GM19328 (cell line): Measurements from ENCODE around the gene APOC1.
"Not testable (repeated sequence)": the region's sequence is repeated elsewhere in the genome, so short reads cannot be mapped to it uniquely, and the experiment has no call there.

Source experiments
- ATAC-seq: cut with Tn5 transposase; IDR thresholded peaks from one replicate; pipeline ENCODE4 v1.9.1; 2021; ENCODE audit warnings: mild to moderate bottlenecking, moderate library complexity; ENCODE audit not compliant: unreplicated experiment

Gene APOC1

DNA sequence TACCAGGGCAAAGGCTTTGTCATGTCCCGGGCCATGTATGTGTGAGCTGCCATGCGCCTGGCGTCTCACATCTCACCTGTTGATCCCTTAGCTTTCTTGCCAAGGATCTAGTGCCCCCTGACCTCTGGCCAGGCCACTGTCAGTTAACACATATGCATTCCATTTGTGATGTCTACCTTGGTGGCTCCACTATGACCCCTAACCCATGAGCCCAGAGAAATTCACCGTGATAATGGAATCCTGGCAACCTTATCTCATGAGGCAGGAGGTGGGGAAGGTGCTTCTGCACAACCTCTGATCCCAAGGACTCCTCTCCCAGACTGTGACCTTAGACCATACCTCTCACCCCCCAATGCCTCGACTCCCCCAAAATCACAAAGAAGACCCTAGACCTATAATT is 26.1 kb upstream of the APOC1 start:
- not testable (repeated sequence) for ATAC-seq

GRCh38 chr19:44889830-44890365 is 24.5 kb upstream of the APOC1 start:
- no peak for ATAC-seq

- peak; percentile 79 for ATAC-seq
These were observed 23.9 kb upstream of the APOC1 start for GRCh38 chr19:44890366-44891015.

GRCh38 chr19:44891016-44891882 is 23.2 kb upstream of the APOC1 start, which contains the start of gene TOMM40:
Gene TOMM40 (plus strand): TSS chr19:44891254. CDS start chr19:44891416, 162 bp downstream.
- no peak for ATAC-seq

- no peak for ATAC-seq
These were observed 21.5 kb upstream of the APOC1 start for GRCh38 chr19:44892932-44893331.

DNA sequence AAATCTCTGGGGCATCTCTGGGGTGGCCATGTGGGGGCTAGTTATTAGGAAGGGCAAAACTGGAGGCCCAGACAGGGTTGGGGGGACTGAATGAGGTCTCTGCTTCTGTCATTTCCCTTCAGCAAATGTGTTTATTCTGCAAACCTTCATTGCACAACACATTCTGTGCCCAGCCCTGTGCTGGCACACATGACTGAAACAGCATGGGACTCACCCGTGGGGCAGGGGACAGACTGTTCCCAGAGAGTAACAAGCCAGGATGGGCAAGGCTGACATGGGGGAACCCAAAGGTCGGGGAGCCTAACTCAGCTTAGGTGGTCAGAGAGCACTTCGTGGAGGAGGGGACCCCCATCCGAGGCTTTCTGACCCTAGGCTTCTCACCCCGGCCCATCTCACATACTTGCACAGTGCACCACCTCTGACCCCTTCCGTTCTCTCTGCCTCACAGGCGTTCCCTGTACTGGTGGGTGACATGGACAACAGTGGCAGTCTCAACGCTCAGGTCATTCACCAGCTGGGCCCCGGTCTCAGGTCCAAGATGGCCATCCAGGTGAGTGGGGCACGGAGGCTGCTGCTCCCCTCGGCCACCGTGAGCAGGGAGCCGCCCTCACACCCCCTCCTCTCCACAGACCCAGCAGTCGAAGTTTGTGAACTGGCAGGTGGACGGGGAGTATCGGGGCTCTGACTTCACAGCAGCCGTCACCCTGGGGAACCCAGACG is 20.9 kb upstream of the APOC1 start:
- no peak for ATAC-seq

GRCh38 chr19:44894052-44894400 is 20.4 kb upstream of the APOC1 start:
- no peak for ATAC-seq

DNA sequence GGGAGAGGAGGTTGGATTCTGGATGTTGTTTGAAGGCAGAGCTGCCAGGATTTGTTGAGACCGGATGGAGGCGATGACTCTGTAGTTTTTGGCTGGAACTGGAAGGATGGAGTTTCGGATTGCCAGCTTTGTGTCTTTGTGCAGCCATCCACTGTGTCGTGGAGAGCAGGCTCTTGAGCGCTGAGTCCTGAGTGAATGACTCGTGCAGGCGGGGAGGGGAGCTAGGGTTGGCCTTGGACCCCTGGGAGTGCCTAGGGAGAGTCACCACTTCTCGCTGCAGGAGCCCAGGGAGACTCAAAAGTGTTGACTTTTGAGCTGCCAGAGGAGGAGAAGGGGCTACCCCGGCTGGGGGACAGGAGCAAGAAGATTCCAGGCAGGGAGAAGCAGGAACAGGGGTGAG is 19.5 kb upstream of the APOC1 start:
- no peak for ATAC-seq

GRCh38 chr19:44897835-44898234 is 16.6 kb upstream of the APOC1 start:
- ATAC-seq: no peak

- no peak for ATAC-seq
These were observed 13.8 kb upstream of the APOC1 start for GRCh38 chr19:44900328-44901244.

DNA sequence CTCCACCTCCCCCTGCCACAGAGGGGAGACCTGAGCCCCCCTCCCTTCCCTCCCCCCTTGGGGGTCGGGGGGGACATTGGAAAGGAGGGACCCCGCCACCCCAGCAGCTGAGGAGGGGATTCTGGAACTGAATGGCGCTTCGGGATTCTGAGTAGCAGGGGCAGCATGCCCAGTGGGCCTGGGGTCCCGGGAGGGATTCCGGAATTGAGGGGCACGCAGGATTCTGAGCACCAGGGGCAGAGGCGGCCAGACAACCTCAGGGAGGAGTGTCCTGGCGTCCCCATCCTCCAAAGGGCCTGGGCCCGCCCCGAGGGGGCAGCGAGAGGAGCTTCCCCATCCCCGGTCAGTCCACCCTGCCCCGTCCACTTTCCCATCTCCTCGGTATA is 11.2 kb upstream of the APOC1 start:
- ATAC-seq: no peak

GRCh38 chr19:44903602-44904425 is 10.6 kb upstream of the APOC1 start:
- no peak for ATAC-seq

GRCh38 chr19:44904426-44904994 is 9.9 kb upstream of the APOC1 start:
- no peak for ATAC-seq

DNA sequence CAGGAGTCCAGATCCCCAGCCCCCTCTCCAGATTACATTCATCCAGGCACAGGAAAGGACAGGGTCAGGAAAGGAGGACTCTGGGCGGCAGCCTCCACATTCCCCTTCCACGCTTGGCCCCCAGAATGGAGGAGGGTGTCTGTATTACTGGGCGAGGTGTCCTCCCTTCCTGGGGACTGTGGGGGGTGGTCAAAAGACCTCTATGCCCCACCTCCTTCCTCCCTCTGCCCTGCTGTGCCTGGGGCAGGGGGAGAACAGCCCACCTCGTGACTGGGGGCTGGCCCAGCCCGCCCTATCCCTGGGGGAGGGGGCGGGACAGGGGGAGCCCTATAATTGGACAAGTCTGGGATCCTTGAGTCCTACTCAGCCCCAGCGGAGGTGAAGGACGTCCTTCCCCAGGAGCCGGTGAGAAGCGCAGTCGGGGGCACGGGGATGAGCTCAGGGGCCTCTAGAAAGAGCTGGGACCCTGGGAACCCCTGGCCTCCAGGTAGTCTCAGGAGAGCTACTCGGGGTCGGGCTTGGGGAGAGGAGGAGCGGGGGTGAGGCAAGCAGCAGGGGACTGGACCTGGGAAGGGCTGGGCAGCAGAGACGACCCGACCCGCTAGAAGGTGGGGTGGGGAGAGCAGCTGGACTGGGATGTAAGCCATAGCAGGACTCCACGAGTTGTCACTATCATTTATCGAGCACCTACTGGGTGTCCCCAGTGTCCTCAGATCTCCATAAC is 8.8 kb upstream of the APOC1 start, which contains the start of gene APOE:
APOE (plus strand) TSS at position 360 of the 724 bp plus-strand sequence. CDS start 829 bp downstream, outside the sequence.
- ATAC-seq: no peak

DNA sequence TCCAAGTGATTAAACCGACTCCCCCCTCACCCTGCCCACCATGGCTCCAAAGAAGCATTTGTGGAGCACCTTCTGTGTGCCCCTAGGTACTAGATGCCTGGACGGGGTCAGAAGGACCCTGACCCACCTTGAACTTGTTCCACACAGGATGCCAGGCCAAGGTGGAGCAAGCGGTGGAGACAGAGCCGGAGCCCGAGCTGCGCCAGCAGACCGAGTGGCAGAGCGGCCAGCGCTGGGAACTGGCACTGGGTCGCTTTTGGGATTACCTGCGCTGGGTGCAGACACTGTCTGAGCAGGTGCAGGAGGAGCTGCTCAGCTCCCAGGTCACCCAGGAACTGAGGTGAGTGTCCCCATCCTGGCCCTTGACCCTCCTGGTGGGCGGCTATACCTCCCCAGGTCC is 6.8 kb upstream of the APOC1 start:
- no peak for ATAC-seq

GRCh38 chr19:44908074-44908835 is 6.2 kb upstream of the APOC1 start:
- no peak for ATAC-seq

DNA sequence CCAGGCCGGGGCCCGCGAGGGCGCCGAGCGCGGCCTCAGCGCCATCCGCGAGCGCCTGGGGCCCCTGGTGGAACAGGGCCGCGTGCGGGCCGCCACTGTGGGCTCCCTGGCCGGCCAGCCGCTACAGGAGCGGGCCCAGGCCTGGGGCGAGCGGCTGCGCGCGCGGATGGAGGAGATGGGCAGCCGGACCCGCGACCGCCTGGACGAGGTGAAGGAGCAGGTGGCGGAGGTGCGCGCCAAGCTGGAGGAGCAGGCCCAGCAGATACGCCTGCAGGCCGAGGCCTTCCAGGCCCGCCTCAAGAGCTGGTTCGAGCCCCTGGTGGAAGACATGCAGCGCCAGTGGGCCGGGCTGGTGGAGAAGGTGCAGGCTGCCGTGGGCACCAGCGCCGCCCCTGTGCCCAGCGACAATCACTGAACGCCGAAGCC is 5.6 kb upstream of the APOC1 start:
- ATAC-seq: no peak

DNA sequence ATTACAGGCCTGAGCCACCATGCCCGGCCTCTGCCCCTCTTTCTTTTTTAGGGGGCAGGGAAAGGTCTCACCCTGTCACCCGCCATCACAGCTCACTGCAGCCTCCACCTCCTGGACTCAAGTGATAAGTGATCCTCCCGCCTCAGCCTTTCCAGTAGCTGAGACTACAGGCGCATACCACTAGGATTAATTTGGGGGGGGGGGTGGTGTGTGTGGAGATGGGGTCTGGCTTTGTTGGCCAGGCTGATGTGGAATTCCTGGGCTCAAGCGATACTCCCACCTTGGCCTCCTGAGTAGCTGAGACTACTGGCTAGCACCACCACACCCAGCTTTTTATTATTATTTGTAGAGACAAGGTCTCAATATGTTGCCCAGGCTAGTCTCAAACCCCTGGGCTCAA is 4.6 kb upstream of the APOC1 start:
- no peak for ATAC-seq
